ENCODE measurements around the gene NOTUM. TPM values are rescaled to one million over a fixed set of nuclear protein-coding genes. Genes with fewer than 3 reads are reported as not detected.

Gene NOTUM
- total RNA-seq, 1 experiment from 2014 or later = 1.4 TPM

GRCh38 chr17:81909966-81910839 lies 50.8 kb downstream of the NOTUM start:
- no peak for DNase-seq (ENCODE audit: low read depth in 1 of 2, low spot score in 2 of 2)
- Histone ChIP-seq H3K4me1 (replicated peaks) (peaks cover 17% of the 10 kb centered on the region), H3K27me3 (replicated peaks) (no peaks in the 10 kb centered on the region), H3K4me3 (peak overlapping the region; percentile 97), H3K27ac (no peak overlapping the region), H3K9me3 (replicated peaks) (peaks cover 2% of the 10 kb centered on the region; the same call in 1 of the 2 replicates), H3K36me3 (peaks cover 89% of the 10 kb centered on the region)

GRCh38 chr17:81909231-81909630 lies 51.8 kb downstream of the NOTUM start:
- Histone ChIP-seq H3K4me3 (no peak overlapping the region), H3K36me3 (peaks cover 89% of the 10 kb centered on the region), H3K27me3 (replicated peaks) (no peaks in the 10 kb centered on the region), H3K27ac (no peak overlapping the region), H3K4me1 (replicated peaks) (peaks cover 17% of the 10 kb centered on the region), H3K9me3 (replicated peaks) (peaks cover 2% of the 10 kb centered on the region; the same call in 1 of the 2 replicates)
- DNase-seq (ENCODE audit: low read depth in 1 of 2, low spot score in 2 of 2) = no peak

GRCh38 chr17:81908793-81909192 lies 52.2 kb downstream of the NOTUM start:
- Histone ChIP-seq H3K27me3 (replicated peaks) (no peaks in the 10 kb centered on the region), H3K36me3 (peaks cover 89% of the 10 kb centered on the region), H3K9me3 (replicated peaks) (peaks cover 2% of the 10 kb centered on the region; the same call in 1 of the 2 replicates), H3K4me3 (no peak overlapping the region), H3K27ac (no peak overlapping the region), H3K4me1 (replicated peaks) (peaks cover 17% of the 10 kb centered on the region)
- no peak for DNase-seq (ENCODE audit: low read depth in 1 of 2, low spot score in 2 of 2)

- Histone ChIP-seq H3K4me3 (no peak overlapping the region), H3K36me3 (peaks cover 83% of the 10 kb centered on the region), H3K4me1 (replicated peaks) (peaks cover 22% of the 10 kb centered on the region), H3K27ac (no peak overlapping the region), H3K27me3 (replicated peaks) (no peaks in the 10 kb centered on the region), H3K9me3 (replicated peaks) (peaks cover 2% of the 10 kb centered on the region; the same call in 1 of the 2 replicates)
- no peak for DNase-seq (ENCODE audit: low read depth in 1 of 2, low spot score in 2 of 2)
These were observed 53.5 kb downstream of the NOTUM start for GRCh38 chr17:81907219-81908145.

- DNase-seq (ENCODE audit: low read depth in 1 of 2, low spot score in 2 of 2) = no peak
- Histone ChIP-seq H3K9me3 (replicated peaks) (peaks cover 2% of the 10 kb centered on the region; the same call in 1 of the 2 replicates), H3K36me3 (peaks cover 76% of the 10 kb centered on the region), H3K4me3 (no peak overlapping the region), H3K27ac (no peak overlapping the region), H3K4me1 (replicated peaks) (peaks cover 28% of the 10 kb centered on the region), H3K27me3 (replicated peaks) (no peaks in the 10 kb centered on the region)
These were observed 54.3 kb downstream of the NOTUM start for GRCh38 chr17:81906476-81907218.

- Histone ChIP-seq H3K4me1 (replicated peaks) (peaks cover 28% of the 10 kb centered on the region), H3K27ac (no peak overlapping the region), H3K9me3 (replicated peaks) (peaks cover 2% of the 10 kb centered on the region; the same call in 1 of the 2 replicates), H3K27me3 (replicated peaks) (no peaks in the 10 kb centered on the region), H3K36me3 (peaks cover 79% of the 10 kb centered on the region), H3K4me3 (no peak overlapping the region)
- DNase-seq (ENCODE audit: low read depth in 1 of 2, low spot score in 2 of 2) = no peak
These were observed 55.0 kb downstream of the NOTUM start for GRCh38 chr17:81905993-81906392.

GRCh38 chr17:81905424-81905875 lies 55.5 kb downstream of the NOTUM start:
- Histone ChIP-seq H3K27me3 (replicated peaks) (no peaks in the 10 kb centered on the region), H3K36me3 (peaks cover 79% of the 10 kb centered on the region), H3K9me3 (replicated peaks) (no peaks in the 10 kb centered on the region), H3K4me3 (no peak overlapping the region), H3K4me1 (replicated peaks) (peaks cover 25% of the 10 kb centered on the region), H3K27ac (no peak overlapping the region)
- no peak for DNase-seq (ENCODE audit: low read depth in 1 of 2, low spot score in 2 of 2)

GRCh38 chr17:81904600-81905423 lies 56.2 kb downstream of the NOTUM start:
- Histone ChIP-seq H3K27ac (no peak overlapping the region), H3K36me3 (peaks cover 85% of the 10 kb centered on the region)
- DNase-seq (ENCODE audit: low read depth in 1 of 2, low spot score in 2 of 2) = no peak

GRCh38 chr17:81903896-81904599 lies 56.9 kb downstream of the NOTUM start:
- Histone ChIP-seq H3K27ac (no peak overlapping the region), H3K9me3 (replicated peaks) (no peaks in the 10 kb centered on the region), H3K27me3 (replicated peaks) (no peaks in the 10 kb centered on the region), H3K4me1 (replicated peaks) (peaks cover 33% of the 10 kb centered on the region), H3K36me3 (peaks cover 88% of the 10 kb centered on the region), H3K4me3 (no peak overlapping the region)
- no peak for DNase-seq (ENCODE audit: low read depth in 1 of 2, low spot score in 2 of 2)

More at GRCh38 chr17:81904600-81905423, 56.2 kb downstream of the NOTUM start:
- H3K4me3 ChIP-seq = no peak overlapping the region
- no peaks in the 10 kb centered on the region for H3K9me3 ChIP-seq (replicated peaks)
- peaks cover 25% of the 10 kb centered on the region for H3K4me1 ChIP-seq (replicated peaks)
- no peaks in the 10 kb centered on the region for H3K27me3 ChIP-seq (replicated peaks)

GRCh38 chr17:81903415-81903831 lies 57.6 kb downstream of the NOTUM start:
- Histone ChIP-seq H3K4me1 (replicated peaks) (peaks cover 37% of the 10 kb centered on the region), H3K9me3 (replicated peaks) (no peaks in the 10 kb centered on the region), H3K27me3 (replicated peaks) (no peaks in the 10 kb centered on the region), H3K36me3 (peaks cover 85% of the 10 kb centered on the region), H3K4me3 (no peak overlapping the region), H3K27ac (no peak overlapping the region)
- DNase-seq (ENCODE audit: low read depth in 1 of 2, low spot score in 2 of 2) = no peak

GRCh38 chr17:81902653-81903414 lies 58.2 kb downstream of the NOTUM start:
- Histone ChIP-seq H3K9me3 (replicated peaks) (no peaks in the 10 kb centered on the region), H3K36me3 (peaks cover 83% of the 10 kb centered on the region), H3K4me1 (replicated peaks) (peaks cover 43% of the 10 kb centered on the region), H3K27ac (no peak overlapping the region), H3K27me3 (replicated peaks) (no peaks in the 10 kb centered on the region), H3K4me3 (no peak overlapping the region)
- no peak for DNase-seq (ENCODE audit: low read depth in 1 of 2, low spot score in 2 of 2)
